VCaP (cell line): Measurements from ENCODE around the gene GRB10.

Experiments used
- H3K27ac ChIP-seq: fragments of 450-650 bp; 2 replicates; pipeline ENCODE4 v1.5.1; 2017
- TF ChIP-seq, protein P1 (sequence below): fragments of 450-650 bp; conservative IDR thresholded peaks from 2 replicates; pipeline ENCODE4 v1.5.1; 2017; ENCODE audit warnings: mild to moderate bottlenecking, moderate library complexity

GRB10 gene

DNA sequence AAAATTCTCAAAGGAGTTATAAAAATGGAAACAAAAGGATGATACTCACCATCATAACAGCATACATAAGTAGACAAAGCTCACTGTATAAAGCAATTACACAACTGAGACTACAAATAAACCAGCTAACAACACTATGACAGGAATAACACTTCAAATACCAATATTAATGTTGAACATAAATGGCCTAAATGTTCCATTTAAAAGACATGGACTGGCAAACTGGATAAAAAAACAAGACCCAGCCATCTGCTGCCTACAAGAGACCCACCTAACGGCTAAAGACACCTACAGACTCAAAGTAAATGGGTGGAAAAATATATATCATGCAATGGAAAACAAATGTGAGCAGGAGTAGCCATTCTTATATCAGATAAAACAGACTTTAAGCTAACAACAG lies 148.3 kb downstream of the GRB10 start:
- H3K27ac ChIP-seq = no peak overlapping the region
- TF ChIP-seq, protein P1, sequence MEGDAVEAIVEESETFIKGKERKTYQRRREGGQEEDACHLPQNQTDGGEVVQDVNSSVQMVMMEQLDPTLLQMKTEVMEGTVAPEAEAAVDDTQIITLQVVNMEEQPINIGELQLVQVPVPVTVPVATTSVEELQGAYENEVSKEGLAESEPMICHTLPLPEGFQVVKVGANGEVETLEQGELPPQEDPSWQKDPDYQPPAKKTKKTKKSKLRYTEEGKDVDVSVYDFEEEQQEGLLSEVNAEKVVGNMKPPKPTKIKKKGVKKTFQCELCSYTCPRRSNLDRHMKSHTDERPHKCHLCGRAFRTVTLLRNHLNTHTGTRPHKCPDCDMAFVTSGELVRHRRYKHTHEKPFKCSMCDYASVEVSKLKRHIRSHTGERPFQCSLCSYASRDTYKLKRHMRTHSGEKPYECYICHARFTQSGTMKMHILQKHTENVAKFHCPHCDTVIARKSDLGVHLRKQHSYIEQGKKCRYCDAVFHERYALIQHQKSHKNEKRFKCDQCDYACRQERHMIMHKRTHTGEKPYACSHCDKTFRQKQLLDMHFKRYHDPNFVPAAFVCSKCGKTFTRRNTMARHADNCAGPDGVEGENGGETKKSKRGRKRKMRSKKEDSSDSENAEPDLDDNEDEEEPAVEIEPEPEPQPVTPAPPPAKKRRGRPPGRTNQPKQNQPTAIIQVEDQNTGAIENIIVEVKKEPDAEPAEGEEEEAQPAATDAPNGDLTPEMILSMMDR = no peak

DNA sequence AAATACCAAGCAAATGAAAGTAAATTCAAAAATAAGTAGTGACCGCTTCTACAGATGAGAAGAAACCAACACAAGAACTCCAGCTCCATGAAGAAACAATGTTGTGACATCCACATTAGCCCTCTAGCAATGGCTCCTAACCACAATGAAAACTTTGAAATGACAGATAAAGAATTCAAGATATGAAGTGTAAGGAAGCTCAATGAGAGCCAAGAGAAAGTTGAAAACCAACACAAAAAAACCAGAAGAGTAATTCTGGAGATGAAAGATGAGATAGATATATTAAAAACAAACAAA lies 149.3 kb downstream of the GRB10 start:
- TF ChIP-seq, protein P1 = no peak
- no peak overlapping the region for H3K27ac ChIP-seq

- TF ChIP-seq, protein P1 = peak; percentile 93
- peak overlapping the region; percentile 5; the same call in 1 of the 2 replicates for H3K27ac ChIP-seq
These were observed 149.9 kb downstream of the GRB10 start for GRCh38 chr7:50632561-50633413.

GRCh38 chr7:50631639-50632038 lies 151.1 kb downstream of the GRB10 start:
- no peak overlapping the region for H3K27ac ChIP-seq
- TF ChIP-seq, protein P1 = no peak

- TF ChIP-seq, protein P1 = no peak
These were observed 151.6 kb downstream of the GRB10 start for GRCh38 chr7:50631100-50631499.

DNA sequence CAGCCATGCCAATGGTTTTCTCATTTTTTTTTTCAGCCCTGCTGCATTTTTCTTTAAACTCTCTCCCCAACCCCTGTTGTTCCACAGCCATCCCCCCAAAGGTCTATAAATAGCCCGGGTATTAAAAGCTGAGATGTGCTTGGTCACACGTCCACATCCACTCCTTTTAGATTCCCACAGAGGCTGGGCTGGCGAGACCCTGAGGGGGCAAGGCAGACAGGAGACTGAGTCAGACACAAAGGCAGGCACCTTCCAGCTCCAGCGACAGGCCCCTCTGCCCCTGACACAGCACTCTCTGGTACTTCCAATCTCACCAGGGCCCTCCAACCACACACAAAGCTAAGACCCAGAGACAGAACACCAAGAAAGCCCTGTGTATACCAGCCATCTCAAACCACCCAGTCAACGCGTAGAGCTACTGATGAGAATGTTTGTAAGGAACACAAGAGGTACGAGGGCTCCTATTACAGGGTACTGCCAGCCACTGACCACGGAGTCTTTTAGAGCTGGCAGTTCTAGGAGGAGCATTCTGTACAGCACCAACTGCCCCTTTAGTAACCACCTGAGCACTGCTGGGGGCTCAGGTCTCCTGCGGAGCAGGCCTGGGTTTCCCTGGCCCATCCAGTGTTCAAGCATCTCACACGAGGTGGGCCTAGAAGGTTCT lies 153.3 kb downstream of the GRB10 start:
- H3K27ac ChIP-seq = no peak overlapping the region
- TF ChIP-seq, protein P1 = no peak

More at GRCh38 chr7:50631100-50631499, 151.6 kb downstream of the GRB10 start:
- H3K27ac ChIP-seq = no peak overlapping the region

GRCh38 chr7:50628434-50629084 lies 154.1 kb downstream of the GRB10 start:
- TF ChIP-seq, protein P1 = no peak
- H3K27ac ChIP-seq = no peak overlapping the region
